DND-41 (cell line): ENCODE data around the gene SRRM4.

Experiments used
- CTCF ChIP-seq: IDR thresholded peaks from 2 replicates; pipeline ENCODE4 v1.5.1; 2012; ENCODE audit warnings: borderline replicate concordance, low read length, moderate library complexity, mild to moderate bottlenecking; ENCODE audit not compliant: poor library complexity, severe bottlenecking; ENCODE audit errors: extremely low read depth
- EZH2 ChIP-seq: IDR thresholded peaks from 3 replicates; pipeline ENCODE4 v1.6.1; 2012; ENCODE audit warnings: borderline replicate concordance, low read depth, mild to moderate bottlenecking, moderate library complexity, low read length, inconsistent platforms; ENCODE audit not compliant: severe bottlenecking

GRCh38 chr12:119207063-119207560 lies 225.8 kb downstream of the SRRM4 start:
- TF ChIP-seq CTCF (no peak), EZH2 (no peak)
